H9 (cell line): ENCODE results near the gene ACP3. TPM values are rescaled to one million over a fixed set of nuclear protein-coding genes. Genes with fewer than 3 reads are reported as not detected.

ENCODE experiments used
- DNase-seq: peaks from one replicate; pipeline ENCODE4 v3.0.0-alpha.2; 2017
- H2AFZ ChIP-seq: one replicate; pipeline ENCODE4 v1.6.1; 2013; ENCODE audit warnings: mild to moderate bottlenecking, low read length, control low read depth, moderate library complexity
- H2AK5ac ChIP-seq: 2 replicates; pipeline ENCODE4 v1.6.1; 2013; ENCODE audit warnings: low read length, control low read depth, mixed read lengths; ENCODE audit not compliant: insufficient read length
- H2BK120ac ChIP-seq: one replicate; pipeline ENCODE4 v1.6.1; 2013; ENCODE audit warnings: low read depth, mild to moderate bottlenecking, low read length, control low read depth, inconsistent platforms; ENCODE audit not compliant: poor library complexity, severe bottlenecking
- H2BK12ac ChIP-seq: 2 replicates; pipeline ENCODE4 v1.6.1; 2013; ENCODE audit warnings: low read length, control low read depth, mixed read lengths, low read depth; ENCODE audit not compliant: insufficient read length
- H2BK15ac ChIP-seq: 2 replicates; pipeline ENCODE4 v1.6.1; 2013; ENCODE audit warnings: low read depth, low read length, control low read depth
- H2BK20ac ChIP-seq: one replicate; pipeline ENCODE4 v1.6.1; 2013; ENCODE audit warnings: low read depth, mild to moderate bottlenecking, low read length, control low read depth, inconsistent platforms; ENCODE audit not compliant: poor library complexity, severe bottlenecking
- H2BK5ac ChIP-seq: 2 replicates; pipeline ENCODE4 v1.6.1; 2013; ENCODE audit warnings: low read length, control low read depth, mixed read lengths; ENCODE audit not compliant: insufficient read length
- H3K14ac ChIP-seq: 2 replicates; pipeline ENCODE4 v1.6.1; 2013; ENCODE audit warnings: low read length, control low read depth; ENCODE audit not compliant: insufficient read depth
- H3K18ac ChIP-seq: 2 replicates; pipeline ENCODE4 v1.6.1; 2013; ENCODE audit warnings: low read depth, mild to moderate bottlenecking, mixed read lengths, low read length, control low read depth; ENCODE audit not compliant: insufficient read length
- H3K23ac ChIP-seq: 2 replicates; pipeline ENCODE4 v1.6.1; 2013; ENCODE audit warnings: low read length, control low read depth, mixed read lengths, low read depth; ENCODE audit not compliant: insufficient read length
- H3K23me2 ChIP-seq: 2 replicates; pipeline ENCODE4 v1.6.1; 2013; ENCODE audit warnings: low read depth, mild to moderate bottlenecking, mixed read lengths, low read length, control low read depth; ENCODE audit not compliant: insufficient read length, poor library complexity, severe bottlenecking
- H3K27ac ChIP-seq: 2 replicates; pipeline ENCODE4 v1.5.1; 2013; ENCODE audit warnings: low read length, control low read depth, mixed read lengths, low read depth; ENCODE audit not compliant: insufficient read length
- H3K27me3 ChIP-seq: 2 replicates; pipeline ENCODE4 v1.6.1; 2013; ENCODE audit warnings: low read length, control low read depth, inconsistent platforms; ENCODE audit not compliant: insufficient read depth
- H3K4ac ChIP-seq: 2 replicates; pipeline ENCODE4 v1.6.1; 2013; ENCODE audit warnings: low read depth, mild to moderate bottlenecking, control low read depth, inconsistent platforms, low read length, moderate library complexity
- H3K4me1 ChIP-seq: 2 replicates; pipeline ENCODE4 v1.6.1; 2013; ENCODE audit warnings: low read length, control low read depth, inconsistent platforms; ENCODE audit not compliant: insufficient read depth
- H3K4me2 ChIP-seq: 2 replicates; pipeline ENCODE4 v1.6.1; 2013; ENCODE audit warnings: low read length, control low read depth, mixed read lengths; ENCODE audit not compliant: insufficient read length, insufficient read depth
- H3K56ac ChIP-seq: 2 replicates; pipeline ENCODE4 v1.6.1; 2013; ENCODE audit warnings: low read depth, mild to moderate bottlenecking, mixed read lengths, low read length, control low read depth; ENCODE audit not compliant: insufficient read length
- H3K79me1 ChIP-seq: 2 replicates; pipeline ENCODE4 v1.6.1; 2013; ENCODE audit warnings: low read depth, mild to moderate bottlenecking, moderate library complexity, low read length, control low read depth, inconsistent platforms; ENCODE audit not compliant: insufficient read depth, poor library complexity, severe bottlenecking
- H3K79me2 ChIP-seq: 2 replicates; pipeline ENCODE4 v1.6.1; 2013; ENCODE audit warnings: low read length, control low read depth, inconsistent platforms; ENCODE audit not compliant: insufficient read depth
- H3K9ac ChIP-seq: 2 replicates; pipeline ENCODE4 v1.6.1; 2013; ENCODE audit warnings: low read length, control low read depth, mixed read lengths; ENCODE audit not compliant: insufficient read length; ENCODE audit errors: extremely low read depth
- H3K9me3 ChIP-seq: one replicate; pipeline ENCODE4 v1.6.1; 2013; ENCODE audit warnings: low read depth, low read length, inconsistent platforms; ENCODE audit not compliant: control insufficient read depth
- H3T11ph ChIP-seq: one replicate; pipeline ENCODE4 v1.6.1; 2013; ENCODE audit warnings: mild to moderate bottlenecking, low read length, control low read depth, inconsistent platforms
- H4K20me1 ChIP-seq: one replicate; pipeline ENCODE4 v1.6.1; 2013; ENCODE audit not compliant: control insufficient read depth, insufficient read length, insufficient read depth
- H4K5ac ChIP-seq: 2 replicates; pipeline ENCODE4 v1.6.1; 2013; ENCODE audit warnings: low read depth, mild to moderate bottlenecking, mixed read lengths, low read length, control low read depth; ENCODE audit not compliant: insufficient read length
- H4K8ac ChIP-seq: replicated peaks from 2 replicates; pipeline ENCODE4 v1.6.1; 2013; ENCODE audit warnings: low read length, control low read depth, mixed read lengths, low read depth; ENCODE audit not compliant: insufficient read length
- H4K91ac ChIP-seq: 2 replicates; pipeline ENCODE4 v1.6.1; 2013; ENCODE audit warnings: low read depth, mild to moderate bottlenecking, moderate library complexity, mixed read lengths, low read length, control low read depth; ENCODE audit not compliant: insufficient read length
- H3K27ac Mint-ChIP-seq, 3 experiments: 2 replicates in 2 of 3; 3 replicates in 1 of 3; pipeline ENCODE4 v1.8.0; 2020 to 2021; ENCODE audit warnings: mixed read lengths in 3 of 3, mild to moderate bottlenecking in 1 of 3, moderate library complexity in 1 of 3
- H3K27me3 Mint-ChIP-seq: 2 replicates; pipeline ENCODE4 v1.8.0; 2021; ENCODE audit warnings: low read depth, mild to moderate bottlenecking, moderate library complexity, mixed read lengths
- H3K36me3 Mint-ChIP-seq, 3 experiments: 2 replicates in 2 of 3; 3 replicates in 1 of 3; pipeline ENCODE4 v1.8.0; 2020 to 2021; ENCODE audit warnings: low read depth in 3 of 3, mixed read lengths in 3 of 3; ENCODE audit not compliant: insufficient read depth in 1 of 3
- H3K4me1 Mint-ChIP-seq, 2 experiments: 2 replicates each; pipeline ENCODE4 v1.8.0; 2020; ENCODE audit warnings: mixed read lengths in 2 of 2
- H3K4me3 Mint-ChIP-seq, 2 experiments: 2 replicates in 1 of 2; 3 replicates in 1 of 2; pipeline ENCODE4 v1.8.0; 2020 to 2021; ENCODE audit warnings: mild to moderate bottlenecking in 2 of 2, mixed read lengths in 2 of 2, moderate library complexity in 1 of 2
- H3K9me3 Mint-ChIP-seq, 2 experiments: 2 replicates in 1 of 2; 3 replicates in 1 of 2; pipeline ENCODE4 v1.8.0; 2020; ENCODE audit warnings: mild to moderate bottlenecking in 2 of 2, mixed read lengths in 2 of 2, moderate library complexity in 1 of 2
- CTCF ChIP-seq: fragments of 200-600 bp; sonication (generic); conservative IDR thresholded peaks from 3 replicates; pipeline ENCODE4 v1.8.0; 2021; ENCODE audit warnings: antibody characterized with exemption, mild to moderate bottlenecking
- WGBS: extraction: QIAGEN DNeasy Blood & Tissue Kit; methylation state at CpG from one replicate; pipeline ENCODE4 v1.1.7; 2013; ENCODE audit warnings: missing lambda C conversion rate, low lambda C conversion rate, mixed read lengths; ENCODE audit not compliant: insufficient read length; ENCODE audit errors: extremely low coverage; 5-methylcytosine and 5-hydroxymethylcytosine counted together
- total RNA-seq: library from RNA; stranded (reverse); gene quantifications from 2 replicates; pipeline ENCODE4 v1.2.1, GENCODE V29; 2021

ACP3 gene
- total RNA-seq, 1 experiment from 2014 or later, result 0.17 TPM

DNA sequence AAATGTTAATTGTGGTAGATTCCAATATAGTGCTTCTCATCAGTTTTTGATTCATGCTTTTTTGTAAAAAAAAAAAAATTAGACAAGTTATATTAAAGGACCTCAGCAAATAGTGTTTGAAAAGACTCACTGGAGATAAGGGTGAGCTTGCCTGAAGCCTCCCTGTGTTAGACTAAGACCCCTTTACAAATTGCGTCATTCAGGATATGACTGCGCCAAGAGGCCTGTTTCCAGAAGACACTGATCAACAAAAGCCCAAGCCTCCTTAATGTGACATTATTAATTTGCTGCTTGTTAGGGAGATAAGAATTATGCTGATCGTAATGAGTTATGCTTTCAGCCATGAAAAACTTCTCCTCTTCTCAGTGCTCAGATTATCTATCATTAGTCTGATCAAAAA is 87.1 kb downstream of the ACP3 start:
- Histone ChIP-seq H4K91ac (no peak overlapping the region), H2BK15ac (no peak overlapping the region), H3K27me3 (no peaks in the 10 kb centered on the region), H2AFZ (no peak overlapping the region), H2AK5ac (no peak overlapping the region), H4K5ac (no peak overlapping the region), H3K18ac (no peak overlapping the region), H2BK20ac (no peak overlapping the region), H2BK120ac (no peak overlapping the region), H3K79me2 (no peaks in the 10 kb centered on the region), H3K4ac (no peak overlapping the region), H4K8ac (no peak overlapping the region), H3K23me2 (no peaks in the 10 kb centered on the region), H3K9ac (no peak overlapping the region), H3K9me3 (no peaks in the 10 kb centered on the region), H3K56ac (no peak overlapping the region), H3K79me1 (no peaks in the 10 kb centered on the region), H3K4me1 (no peaks in the 10 kb centered on the region), H3K27ac (no peak overlapping the region), H3K23ac (no peak overlapping the region), H4K20me1 (no peaks in the 10 kb centered on the region), H3T11ph (no peak overlapping the region), H2BK12ac (no peak overlapping the region), H2BK5ac (no peak overlapping the region), H3K4me2 (no peak overlapping the region), H3K14ac (no peak overlapping the region)
- Mint-ChIP-seq H3K4me1 (0 out of 4 replicates have a peak, but pooled peaks cover 0 to 2% of the 10 kb centered on the region in 2 experiments), H3K9me3 (no peaks in the 10 kb centered on the region), H3K36me3 (no peaks in the 10 kb centered on the region), H3K4me3 (no peak overlapping the region), H3K27ac (no peak overlapping the region), H3K27me3 (no peaks in the 10 kb centered on the region)
- WGBS, result no CpG with 5 or more reads among the region's 3 CpGs
- TF ChIP-seq CTCF, result no peak
- no peak for DNase-seq
